Neural cell (in vitro differentiated cells): ENCODE data around the gene MTRFR.

Source experiments
- EP300 ChIP-seq: fragments of 450-650 bp; conservative IDR thresholded peaks from 2 replicates; pipeline ENCODE4 v1.6.1; 2014; ENCODE audit warnings: antibody characterized with exemption, mild to moderate bottlenecking, moderate library complexity; ENCODE audit not compliant: poor library complexity, severe bottlenecking
- EZH2 ChIP-seq: fragments of 200-600, 300-800 bp; shearing (Covaris generic), sonication (generic); IDR thresholded peaks from 2 replicates; pipeline ENCODE4 v1.6.1; 2014; ENCODE audit warnings: antibody characterized with exemption, low read length, borderline replicate concordance, mild to moderate bottlenecking; ENCODE audit not compliant: insufficient read depth, poor library complexity, severe bottlenecking
- MXI1 ChIP-seq: fragments of 450-650 bp; conservative IDR thresholded peaks from 2 replicates; pipeline ENCODE4 v1.6.1; 2014; ENCODE audit warnings: antibody characterized with exemption, mild to moderate bottlenecking; ENCODE audit not compliant: poor library complexity, severe bottlenecking
- POLR2AphosphoS5 ChIP-seq: IDR thresholded peaks from 2 replicates; pipeline ENCODE4 v1.6.1; 2012
- SMC3 ChIP-seq: fragments of 450-650 bp; conservative IDR thresholded peaks from 2 replicates; pipeline ENCODE4 v1.6.1; 2014; ENCODE audit warnings: antibody characterized with exemption, mild to moderate bottlenecking, moderate library complexity; ENCODE audit not compliant: poor library complexity
- TAF1 ChIP-seq: IDR thresholded peaks from 2 replicates; pipeline ENCODE4 v1.6.1; 2012; ENCODE audit warnings: low read depth
- TF ChIP-seq, protein P1 (sequence below): fragments of 450-650 bp; IDR thresholded peaks from 2 replicates; pipeline ENCODE4 v1.5.1; 2014; ENCODE audit warnings: antibody characterized with exemption, mild to moderate bottlenecking, moderate library complexity; ENCODE audit not compliant: poor library complexity, severe bottlenecking
- TF ChIP-seq, protein P2 (sequence below): IDR thresholded peaks from 2 replicates; pipeline ENCODE4 v1.6.1; 2012; ENCODE audit warnings: borderline replicate concordance

DNA sequence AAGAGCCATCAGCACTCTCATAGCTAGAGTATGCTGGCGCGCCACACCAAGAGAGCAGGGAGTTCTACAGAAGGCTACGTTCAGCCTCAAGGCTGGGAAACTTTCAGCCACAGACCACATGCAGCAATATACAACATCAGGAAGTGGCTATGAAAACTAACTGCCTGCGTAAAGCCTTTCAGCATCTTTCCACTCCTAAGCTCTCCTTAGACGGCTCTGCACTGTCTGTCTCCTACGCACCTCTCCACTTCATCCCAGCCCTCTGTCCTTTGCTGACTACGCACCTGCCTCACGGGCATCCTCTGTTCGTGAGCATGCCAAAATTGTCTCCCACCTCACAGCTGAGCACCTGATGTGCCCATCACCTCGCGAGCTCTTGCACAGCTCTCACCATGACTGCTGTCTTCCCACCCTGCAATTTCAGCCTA is 10.0 kb upstream of the MTRFR start:
- TF ChIP-seq TAF1, result no peak
- TF ChIP-seq, protein P1, sequence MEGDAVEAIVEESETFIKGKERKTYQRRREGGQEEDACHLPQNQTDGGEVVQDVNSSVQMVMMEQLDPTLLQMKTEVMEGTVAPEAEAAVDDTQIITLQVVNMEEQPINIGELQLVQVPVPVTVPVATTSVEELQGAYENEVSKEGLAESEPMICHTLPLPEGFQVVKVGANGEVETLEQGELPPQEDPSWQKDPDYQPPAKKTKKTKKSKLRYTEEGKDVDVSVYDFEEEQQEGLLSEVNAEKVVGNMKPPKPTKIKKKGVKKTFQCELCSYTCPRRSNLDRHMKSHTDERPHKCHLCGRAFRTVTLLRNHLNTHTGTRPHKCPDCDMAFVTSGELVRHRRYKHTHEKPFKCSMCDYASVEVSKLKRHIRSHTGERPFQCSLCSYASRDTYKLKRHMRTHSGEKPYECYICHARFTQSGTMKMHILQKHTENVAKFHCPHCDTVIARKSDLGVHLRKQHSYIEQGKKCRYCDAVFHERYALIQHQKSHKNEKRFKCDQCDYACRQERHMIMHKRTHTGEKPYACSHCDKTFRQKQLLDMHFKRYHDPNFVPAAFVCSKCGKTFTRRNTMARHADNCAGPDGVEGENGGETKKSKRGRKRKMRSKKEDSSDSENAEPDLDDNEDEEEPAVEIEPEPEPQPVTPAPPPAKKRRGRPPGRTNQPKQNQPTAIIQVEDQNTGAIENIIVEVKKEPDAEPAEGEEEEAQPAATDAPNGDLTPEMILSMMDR, result no peak
- TF ChIP-seq EZH2, result no peak
- TF ChIP-seq SMC3, result no peak
- TF ChIP-seq POLR2AphosphoS5, result no peak
- TF ChIP-seq, protein P2, sequence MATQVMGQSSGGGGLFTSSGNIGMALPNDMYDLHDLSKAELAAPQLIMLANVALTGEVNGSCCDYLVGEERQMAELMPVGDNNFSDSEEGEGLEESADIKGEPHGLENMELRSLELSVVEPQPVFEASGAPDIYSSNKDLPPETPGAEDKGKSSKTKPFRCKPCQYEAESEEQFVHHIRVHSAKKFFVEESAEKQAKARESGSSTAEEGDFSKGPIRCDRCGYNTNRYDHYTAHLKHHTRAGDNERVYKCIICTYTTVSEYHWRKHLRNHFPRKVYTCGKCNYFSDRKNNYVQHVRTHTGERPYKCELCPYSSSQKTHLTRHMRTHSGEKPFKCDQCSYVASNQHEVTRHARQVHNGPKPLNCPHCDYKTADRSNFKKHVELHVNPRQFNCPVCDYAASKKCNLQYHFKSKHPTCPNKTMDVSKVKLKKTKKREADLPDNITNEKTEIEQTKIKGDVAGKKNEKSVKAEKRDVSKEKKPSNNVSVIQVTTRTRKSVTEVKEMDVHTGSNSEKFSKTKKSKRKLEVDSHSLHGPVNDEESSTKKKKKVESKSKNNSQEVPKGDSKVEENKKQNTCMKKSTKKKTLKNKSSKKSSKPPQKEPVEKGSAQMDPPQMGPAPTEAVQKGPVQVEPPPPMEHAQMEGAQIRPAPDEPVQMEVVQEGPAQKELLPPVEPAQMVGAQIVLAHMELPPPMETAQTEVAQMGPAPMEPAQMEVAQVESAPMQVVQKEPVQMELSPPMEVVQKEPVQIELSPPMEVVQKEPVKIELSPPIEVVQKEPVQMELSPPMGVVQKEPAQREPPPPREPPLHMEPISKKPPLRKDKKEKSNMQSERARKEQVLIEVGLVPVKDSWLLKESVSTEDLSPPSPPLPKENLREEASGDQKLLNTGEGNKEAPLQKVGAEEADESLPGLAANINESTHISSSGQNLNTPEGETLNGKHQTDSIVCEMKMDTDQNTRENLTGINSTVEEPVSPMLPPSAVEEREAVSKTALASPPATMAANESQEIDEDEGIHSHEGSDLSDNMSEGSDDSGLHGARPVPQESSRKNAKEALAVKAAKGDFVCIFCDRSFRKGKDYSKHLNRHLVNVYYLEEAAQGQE, result no peak
- TF ChIP-seq EP300, result no peak
- TF ChIP-seq MXI1, result no peak
